H9 (cell line): ENCODE data around the gene HECTD1. TPM values are rescaled to one million over a fixed set of nuclear protein-coding genes. Genes with fewer than 3 reads are reported as not detected.

Experiments used
- DNase-seq: peaks from one replicate; pipeline ENCODE4 v3.0.0-alpha.2; 2017
- H2AFZ ChIP-seq: one replicate; pipeline ENCODE4 v1.6.1; 2013; ENCODE audit warnings: mild to moderate bottlenecking, low read length, control low read depth, moderate library complexity
- H2AK5ac ChIP-seq: 2 replicates; pipeline ENCODE4 v1.6.1; 2013; ENCODE audit warnings: low read length, control low read depth, mixed read lengths; ENCODE audit not compliant: insufficient read length
- H2BK120ac ChIP-seq: one replicate; pipeline ENCODE4 v1.6.1; 2013; ENCODE audit warnings: low read depth, mild to moderate bottlenecking, low read length, control low read depth, inconsistent platforms; ENCODE audit not compliant: poor library complexity, severe bottlenecking
- H2BK12ac ChIP-seq: 2 replicates; pipeline ENCODE4 v1.6.1; 2013; ENCODE audit warnings: low read length, control low read depth, mixed read lengths, low read depth; ENCODE audit not compliant: insufficient read length
- H2BK15ac ChIP-seq: 2 replicates; pipeline ENCODE4 v1.6.1; 2013; ENCODE audit warnings: low read depth, low read length, control low read depth
- H2BK20ac ChIP-seq: one replicate; pipeline ENCODE4 v1.6.1; 2013; ENCODE audit warnings: low read depth, mild to moderate bottlenecking, low read length, control low read depth, inconsistent platforms; ENCODE audit not compliant: poor library complexity, severe bottlenecking
- H2BK5ac ChIP-seq: 2 replicates; pipeline ENCODE4 v1.6.1; 2013; ENCODE audit warnings: low read length, control low read depth, mixed read lengths; ENCODE audit not compliant: insufficient read length
- H3K14ac ChIP-seq: 2 replicates; pipeline ENCODE4 v1.6.1; 2013; ENCODE audit warnings: low read length, control low read depth; ENCODE audit not compliant: insufficient read depth
- H3K18ac ChIP-seq: 2 replicates; pipeline ENCODE4 v1.6.1; 2013; ENCODE audit warnings: low read depth, mild to moderate bottlenecking, mixed read lengths, low read length, control low read depth; ENCODE audit not compliant: insufficient read length
- H3K23ac ChIP-seq: 2 replicates; pipeline ENCODE4 v1.6.1; 2013; ENCODE audit warnings: low read length, control low read depth, mixed read lengths, low read depth; ENCODE audit not compliant: insufficient read length
- H3K23me2 ChIP-seq: 2 replicates; pipeline ENCODE4 v1.6.1; 2013; ENCODE audit warnings: low read depth, mild to moderate bottlenecking, mixed read lengths, low read length, control low read depth; ENCODE audit not compliant: insufficient read length, poor library complexity, severe bottlenecking
- H3K27ac ChIP-seq: 2 replicates; pipeline ENCODE4 v1.5.1; 2013; ENCODE audit warnings: low read length, control low read depth, mixed read lengths, low read depth; ENCODE audit not compliant: insufficient read length
- H3K27me3 ChIP-seq: 2 replicates; pipeline ENCODE4 v1.6.1; 2013; ENCODE audit warnings: low read length, control low read depth, inconsistent platforms; ENCODE audit not compliant: insufficient read depth
- H3K4ac ChIP-seq: 2 replicates; pipeline ENCODE4 v1.6.1; 2013; ENCODE audit warnings: low read depth, mild to moderate bottlenecking, control low read depth, inconsistent platforms, low read length, moderate library complexity
- H3K4me1 ChIP-seq: 2 replicates; pipeline ENCODE4 v1.6.1; 2013; ENCODE audit warnings: low read length, control low read depth, inconsistent platforms; ENCODE audit not compliant: insufficient read depth
- H3K4me2 ChIP-seq: 2 replicates; pipeline ENCODE4 v1.6.1; 2013; ENCODE audit warnings: low read length, control low read depth, mixed read lengths; ENCODE audit not compliant: insufficient read length, insufficient read depth
- H3K56ac ChIP-seq: 2 replicates; pipeline ENCODE4 v1.6.1; 2013; ENCODE audit warnings: low read depth, mild to moderate bottlenecking, mixed read lengths, low read length, control low read depth; ENCODE audit not compliant: insufficient read length
- H3K79me1 ChIP-seq: 2 replicates; pipeline ENCODE4 v1.6.1; 2013; ENCODE audit warnings: low read depth, mild to moderate bottlenecking, moderate library complexity, low read length, control low read depth, inconsistent platforms; ENCODE audit not compliant: insufficient read depth, poor library complexity, severe bottlenecking
- H3K79me2 ChIP-seq: 2 replicates; pipeline ENCODE4 v1.6.1; 2013; ENCODE audit warnings: low read length, control low read depth, inconsistent platforms; ENCODE audit not compliant: insufficient read depth
- H3K9ac ChIP-seq: 2 replicates; pipeline ENCODE4 v1.6.1; 2013; ENCODE audit warnings: low read length, control low read depth, mixed read lengths; ENCODE audit not compliant: insufficient read length; ENCODE audit errors: extremely low read depth
- H3K9me3 ChIP-seq: one replicate; pipeline ENCODE4 v1.6.1; 2013; ENCODE audit warnings: low read depth, low read length, inconsistent platforms; ENCODE audit not compliant: control insufficient read depth
- H3T11ph ChIP-seq: one replicate; pipeline ENCODE4 v1.6.1; 2013; ENCODE audit warnings: mild to moderate bottlenecking, low read length, control low read depth, inconsistent platforms
- H4K20me1 ChIP-seq: one replicate; pipeline ENCODE4 v1.6.1; 2013; ENCODE audit not compliant: control insufficient read depth, insufficient read length, insufficient read depth
- H4K5ac ChIP-seq: 2 replicates; pipeline ENCODE4 v1.6.1; 2013; ENCODE audit warnings: low read depth, mild to moderate bottlenecking, mixed read lengths, low read length, control low read depth; ENCODE audit not compliant: insufficient read length
- H4K8ac ChIP-seq: replicated peaks from 2 replicates; pipeline ENCODE4 v1.6.1; 2013; ENCODE audit warnings: low read length, control low read depth, mixed read lengths, low read depth; ENCODE audit not compliant: insufficient read length
- H4K91ac ChIP-seq: 2 replicates; pipeline ENCODE4 v1.6.1; 2013; ENCODE audit warnings: low read depth, mild to moderate bottlenecking, moderate library complexity, mixed read lengths, low read length, control low read depth; ENCODE audit not compliant: insufficient read length
- H3K27ac Mint-ChIP-seq, 3 experiments: 2 replicates in 2 of 3; 3 replicates in 1 of 3; pipeline ENCODE4 v1.8.0; 2020 to 2021; ENCODE audit warnings: mixed read lengths in 3 of 3, mild to moderate bottlenecking in 1 of 3, moderate library complexity in 1 of 3
- H3K27me3 Mint-ChIP-seq: 2 replicates; pipeline ENCODE4 v1.8.0; 2021; ENCODE audit warnings: low read depth, mild to moderate bottlenecking, moderate library complexity, mixed read lengths
- H3K36me3 Mint-ChIP-seq, 3 experiments: 2 replicates in 2 of 3; 3 replicates in 1 of 3; pipeline ENCODE4 v1.8.0; 2020 to 2021; ENCODE audit warnings: low read depth in 3 of 3, mixed read lengths in 3 of 3; ENCODE audit not compliant: insufficient read depth in 1 of 3
- H3K4me1 Mint-ChIP-seq, 2 experiments: 2 replicates each; pipeline ENCODE4 v1.8.0; 2020; ENCODE audit warnings: mixed read lengths in 2 of 2
- H3K4me3 Mint-ChIP-seq, 2 experiments: 2 replicates in 1 of 2; 3 replicates in 1 of 2; pipeline ENCODE4 v1.8.0; 2020 to 2021; ENCODE audit warnings: mild to moderate bottlenecking in 2 of 2, mixed read lengths in 2 of 2, moderate library complexity in 1 of 2
- H3K9me3 Mint-ChIP-seq, 2 experiments: 2 replicates in 1 of 2; 3 replicates in 1 of 2; pipeline ENCODE4 v1.8.0; 2020; ENCODE audit warnings: mild to moderate bottlenecking in 2 of 2, mixed read lengths in 2 of 2, moderate library complexity in 1 of 2
- CTCF ChIP-seq: fragments of 200-600 bp; sonication (generic); conservative IDR thresholded peaks from 3 replicates; pipeline ENCODE4 v1.8.0; 2021; ENCODE audit warnings: antibody characterized with exemption, mild to moderate bottlenecking
- WGBS: extraction: QIAGEN DNeasy Blood & Tissue Kit; methylation state at CpG from one replicate; pipeline ENCODE4 v1.1.7; 2013; ENCODE audit warnings: missing lambda C conversion rate, low lambda C conversion rate, mixed read lengths; ENCODE audit not compliant: insufficient read length; ENCODE audit errors: extremely low coverage; 5-methylcytosine and 5-hydroxymethylcytosine counted together
- total RNA-seq: library from RNA; stranded (reverse); gene quantifications from 2 replicates; pipeline ENCODE4 v1.2.1, GENCODE V29; 2021

The HECTD1 gene
- total RNA-seq, 1 experiment from 2014 or later, result 135 TPM

GRCh38 chr14:31201111-31201510, 6.5 kb downstream of the HECTD1 start:
- H3K9ac ChIP-seq, result no peak overlapping the region
- H3K9me3 Mint-ChIP-seq, result peaks cover 0 to 3% of the 10 kb centered on the region in 2 experiments; a peak in 2 of 5 replicates

More at GRCh38 chr14:31201111-31201510, 6.5 kb downstream of the HECTD1 start:
- Histone ChIP-seq H3T11ph (no peak overlapping the region), H3K79me2 (peaks cover 8% of the 10 kb centered on the region), H3K4me2 (no peak overlapping the region), H3K79me1 (peaks cover 4% of the 10 kb centered on the region), H4K20me1 (no peaks in the 10 kb centered on the region), H3K27ac (no peak overlapping the region), H3K23ac (no peak overlapping the region), H3K14ac (no peak overlapping the region), H4K8ac (no peak overlapping the region), H2BK20ac (no peak overlapping the region), H3K18ac (no peak overlapping the region), H2AK5ac (no peak overlapping the region), H3K4ac (no peak overlapping the region), H2BK5ac (no peak overlapping the region), H2BK12ac (no peak overlapping the region), H3K9me3 (no peaks in the 10 kb centered on the region), H2BK15ac (no peak overlapping the region), H3K4me1 (no peaks in the 10 kb centered on the region; the same call in 1 of the 2 replicates), H3K27me3 (no peaks in the 10 kb centered on the region), H3K23me2 (peaks cover 2% of the 10 kb centered on the region), H2BK120ac (no peak overlapping the region), H3K56ac (no peak overlapping the region), H4K91ac (no peak overlapping the region), H2AFZ (no peak overlapping the region), H4K5ac (no peak overlapping the region)
- Mint-ChIP-seq H3K4me3 (no peak overlapping the region), H3K27ac (peak overlapping the region in 1 of 3 experiments; percentile 74; a peak in 1 of 7 replicates), H3K27me3 (no peaks in the 10 kb centered on the region), H3K36me3 (peaks cover 18 to 54% (median 46%) of the 10 kb centered on the region in 3 experiments; a peak in 6 of 7 replicates), H3K4me1 (peaks cover 31 to 32% of the 10 kb centered on the region in 2 experiments)
- no CpG with 5 or more reads among the region's 1 CpG for WGBS
- TF ChIP-seq CTCF, result no peak
- no peak for DNase-seq
